Measurements from ENCODE around the gene JARID2. TPM values are rescaled to one million over a fixed set of nuclear protein-coding genes. Genes with fewer than 3 reads are reported as not detected.

The JARID2 gene
- total RNA-seq, 3 donors from 2014 or later = 10.6 to 11.8 (median 11.4) TPM

DNA sequence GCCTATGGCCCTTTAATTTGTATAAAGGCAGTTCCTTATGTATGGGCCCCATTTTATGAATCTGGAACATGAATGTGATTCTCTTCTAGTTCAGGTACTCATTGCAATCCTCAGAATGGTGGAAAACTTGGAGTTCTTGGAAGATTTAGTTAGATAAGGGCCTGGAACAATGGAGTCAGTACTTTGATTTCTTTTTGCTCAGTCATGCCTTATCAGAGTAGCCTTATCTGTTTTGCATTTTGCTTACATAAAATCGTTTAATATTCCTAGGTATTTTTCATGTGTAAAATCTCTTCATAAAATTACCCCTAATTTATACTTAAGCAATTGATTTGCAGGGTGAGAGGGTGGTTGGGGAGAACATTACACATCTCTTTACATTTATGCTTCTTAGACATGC, 160.6 kb downstream of the JARID2 start:
- no peak for DNase-seq
- H3K9me3 ChIP-seq = no peaks in the 10 kb centered on the region
- peaks cover 5% of the 10 kb centered on the region for H3K4me1 ChIP-seq (ENCODE audit: low read depth)
- intact Hi-C loops (cut with DNase I, micrococcal nuclease) = no loop called here
- TF ChIP-seq, protein P1, sequence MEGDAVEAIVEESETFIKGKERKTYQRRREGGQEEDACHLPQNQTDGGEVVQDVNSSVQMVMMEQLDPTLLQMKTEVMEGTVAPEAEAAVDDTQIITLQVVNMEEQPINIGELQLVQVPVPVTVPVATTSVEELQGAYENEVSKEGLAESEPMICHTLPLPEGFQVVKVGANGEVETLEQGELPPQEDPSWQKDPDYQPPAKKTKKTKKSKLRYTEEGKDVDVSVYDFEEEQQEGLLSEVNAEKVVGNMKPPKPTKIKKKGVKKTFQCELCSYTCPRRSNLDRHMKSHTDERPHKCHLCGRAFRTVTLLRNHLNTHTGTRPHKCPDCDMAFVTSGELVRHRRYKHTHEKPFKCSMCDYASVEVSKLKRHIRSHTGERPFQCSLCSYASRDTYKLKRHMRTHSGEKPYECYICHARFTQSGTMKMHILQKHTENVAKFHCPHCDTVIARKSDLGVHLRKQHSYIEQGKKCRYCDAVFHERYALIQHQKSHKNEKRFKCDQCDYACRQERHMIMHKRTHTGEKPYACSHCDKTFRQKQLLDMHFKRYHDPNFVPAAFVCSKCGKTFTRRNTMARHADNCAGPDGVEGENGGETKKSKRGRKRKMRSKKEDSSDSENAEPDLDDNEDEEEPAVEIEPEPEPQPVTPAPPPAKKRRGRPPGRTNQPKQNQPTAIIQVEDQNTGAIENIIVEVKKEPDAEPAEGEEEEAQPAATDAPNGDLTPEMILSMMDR (IDR thresholded peaks at IDR 0.05) = no peak
- H3K4me3 ChIP-seq = no peak overlapping the region
- no peak for ATAC-seq
- H3K36me3 ChIP-seq (ENCODE audit: low read depth) = no peaks in the 10 kb centered on the region

GRCh38 chr6:15408008-15408407, 162.1 kb downstream of the JARID2 start:
- TF ChIP-seq, protein P1 (IDR thresholded peaks at IDR 0.05) = no peak
- intact Hi-C loops (cut with DNase I, micrococcal nuclease) = no loop called here
- DNase-seq (no peak), ATAC-seq (no peak)
- Histone ChIP-seq H3K9me3 (no peaks in the 10 kb centered on the region), H3K4me1 (ENCODE audit: low read depth) (no peaks in the 10 kb centered on the region), H3K4me3 (no peak overlapping the region), H3K36me3 (ENCODE audit: low read depth) (no peaks in the 10 kb centered on the region)

DNA sequence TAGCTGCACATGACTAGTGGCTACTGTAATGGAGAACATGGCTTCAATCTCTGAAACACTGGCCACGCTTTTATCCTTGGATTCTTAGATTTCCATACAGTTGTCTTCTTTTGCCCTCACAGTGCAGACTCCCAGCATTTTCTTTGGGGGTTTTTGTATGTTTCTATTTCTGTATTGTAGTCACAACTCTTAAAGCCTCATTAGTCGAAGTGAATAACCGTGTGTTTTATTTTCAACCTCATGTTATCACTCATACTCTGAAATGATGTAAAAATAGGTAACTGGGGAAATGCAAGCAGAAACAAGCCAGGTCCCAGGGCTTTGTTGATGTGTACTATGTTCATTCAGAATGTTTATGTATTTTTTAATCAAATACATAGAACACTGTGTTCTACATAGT, 162.9 kb downstream of the JARID2 start:
- Histone ChIP-seq H3K4me1 (ENCODE audit: low read depth) (no peaks in the 10 kb centered on the region), H3K4me3 (no peak overlapping the region), H3K36me3 (ENCODE audit: low read depth) (no peaks in the 10 kb centered on the region), H3K9me3 (no peaks in the 10 kb centered on the region)
- ATAC-seq (no peak), DNase-seq (no peak)
- intact Hi-C loops (cut with DNase I, micrococcal nuclease) = no loop called here
- TF ChIP-seq, protein P1 (IDR thresholded peaks at IDR 0.05) = no peak

- Histone ChIP-seq H3K4me3 (no peak overlapping the region), H3K36me3 (ENCODE audit: low read depth) (no peaks in the 10 kb centered on the region), H3K4me1 (ENCODE audit: low read depth) (no peaks in the 10 kb centered on the region), H3K9me3 (no peaks in the 10 kb centered on the region)
- DNase-seq = no peak
- TF ChIP-seq, protein P1 (IDR thresholded peaks at IDR 0.05) = no peak
- intact Hi-C loops (cut with DNase I, micrococcal nuclease) = no loop called here
- ATAC-seq = no peak
Measured at GRCh38 chr6:15409301-15410125, 163.6 kb downstream of the JARID2 start.

DNA sequence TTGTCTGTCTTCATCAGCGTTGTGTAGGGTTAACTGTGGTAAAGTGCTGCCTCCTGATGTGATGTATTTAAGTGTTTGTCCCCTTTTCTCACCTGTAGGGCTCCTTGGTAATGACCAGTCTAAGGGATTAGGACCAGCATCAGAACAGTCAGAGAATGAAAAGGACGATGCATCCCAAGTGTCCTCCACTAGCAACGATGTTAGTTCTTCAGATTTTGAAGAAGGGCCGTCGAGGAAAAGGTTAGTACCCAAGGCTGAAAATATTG, 164.2 kb downstream of the JARID2 start:
- TF ChIP-seq, protein P1 (IDR thresholded peaks at IDR 0.05) = no peak
- intact Hi-C loops (cut with DNase I, micrococcal nuclease) = no loop called here
- H3K9me3 ChIP-seq = no peaks in the 10 kb centered on the region
- no peak overlapping the region for H3K4me3 ChIP-seq
- ATAC-seq = no peak
- H3K4me1 ChIP-seq (ENCODE audit: low read depth) = no peaks in the 10 kb centered on the region
- DNase-seq = no peak
- H3K36me3 ChIP-seq (ENCODE audit: low read depth) = no peaks in the 10 kb centered on the region

- DNase-seq = no peak
- TF ChIP-seq, protein P1 (IDR thresholded peaks at IDR 0.05) = no peak
- no peaks in the 10 kb centered on the region for H3K9me3 ChIP-seq
- ATAC-seq = no peak
- H3K4me3 ChIP-seq = no peak overlapping the region
- intact Hi-C loops (cut with DNase I, micrococcal nuclease) = no loop called here
- no peaks in the 10 kb centered on the region for H3K4me1 ChIP-seq (ENCODE audit: low read depth)
- no peaks in the 10 kb centered on the region for H3K36me3 ChIP-seq (ENCODE audit: low read depth)
Measured at GRCh38 chr6:15410752-15411151, 164.9 kb downstream of the JARID2 start.

Data from mucosa of descending colon (tissue), 3 donors.